NCI-H1092 treated with DMSO at 0.1 percent for 48 hours (cell line): ENCODE measurements around the gene NADK2.
A peak's percentile ranks its signal among the peaks of the same experiment; 100 is the strongest.
"Not testable (repeated sequence)": the region's sequence is repeated elsewhere in the genome, so short reads cannot be mapped to it uniquely, and the experiment has no call there.

ENCODE experiments used
- DNase-seq: peaks from one replicate; lab custom pipeline; 2025; lab: John Stamatoyannopoulos, UW

Gene NADK2

GRCh38 chr5:36241631-36242533 is at the start of gene NADK2:
NADK2 (minus strand) TSS chr5:36241925; CDS start chr5:36241798, 127 bp downstream.
- DNase-seq, result peak; percentile 91

GRCh38 chr5:36285837-36286615 is 44.3 kb upstream of the NADK2 start:
- no peak for DNase-seq

GRCh38 chr5:36283775-36284174 is 42.0 kb upstream of the NADK2 start:
- DNase-seq, result not testable (repeated sequence)

GRCh38 chr5:36281626-36282025 is 39.9 kb upstream of the NADK2 start:
- DNase-seq, result no peak

- no peak for DNase-seq
These were observed 37.5 kb upstream of the NADK2 start for GRCh38 chr5:36279054-36279698.

GRCh38 chr5:36277521-36278176 is 35.9 kb upstream of the NADK2 start:
- no peak for DNase-seq

GRCh38 chr5:36276864-36277263 is 35.1 kb upstream of the NADK2 start:
- no peak for DNase-seq

- DNase-seq, result no peak
These were observed 32.2 kb upstream of the NADK2 start for GRCh38 chr5:36273809-36274526.

- no peak for DNase-seq
These were observed 30.5 kb upstream of the NADK2 start for GRCh38 chr5:36272136-36272690.

GRCh38 chr5:36270876-36271575 is 29.3 kb upstream of the NADK2 start:
- DNase-seq, result no peak

- DNase-seq, result peak; percentile 25
These were observed 28.4 kb upstream of the NADK2 start for GRCh38 chr5:36270175-36270574.

GRCh38 chr5:36269478-36269877 is 27.8 kb upstream of the NADK2 start:
- no peak for DNase-seq

GRCh38 chr5:36267905-36268304 is 26.2 kb upstream of the NADK2 start:
- no peak for DNase-seq

- no peak for DNase-seq
These were observed 22.6 kb upstream of the NADK2 start for GRCh38 chr5:36264202-36264760.

- no peak for DNase-seq
These were observed 19.5 kb upstream of the NADK2 start for GRCh38 chr5:36261186-36261585.

- no peak for DNase-seq
These were observed 11.8 kb upstream of the NADK2 start for GRCh38 chr5:36253575-36253974.

GRCh38 chr5:36252722-36253365 is 11.1 kb upstream of the NADK2 start:
- no peak for DNase-seq

GRCh38 chr5:36251218-36251617 is 9.5 kb upstream of the NADK2 start:
- DNase-seq, result no peak

GRCh38 chr5:36250427-36250826 is 8.7 kb upstream of the NADK2 start:
- no peak for DNase-seq
